ENCODE measurements around the gene ZNF629. TPM values are rescaled to one million over a fixed set of nuclear protein-coding genes. Genes with fewer than 3 reads are reported as not detected.

Gene ZNF629
- total RNA-seq, 1 donor from 2014 or later, result 29.7 TPM

DNA sequence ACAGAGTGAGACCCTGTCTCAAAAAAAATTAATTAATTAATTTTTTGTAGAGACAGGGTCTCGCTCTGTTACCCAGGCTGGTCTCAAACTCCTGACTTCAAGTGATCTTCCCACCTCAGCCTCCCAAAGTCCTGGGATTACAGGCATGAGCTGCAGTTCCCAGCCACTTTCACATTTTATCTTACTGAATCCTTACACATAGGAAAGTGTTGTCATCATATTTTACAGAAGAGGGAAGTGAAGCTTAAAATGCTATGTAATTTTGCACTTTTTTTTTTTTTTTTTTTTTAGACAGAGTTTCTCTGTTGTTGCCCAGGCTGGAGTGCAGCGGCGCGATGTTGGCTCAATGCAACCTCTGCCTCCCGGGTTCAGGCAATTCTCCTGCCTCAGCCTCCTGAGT lies 21.1 kb upstream of the ZNF629 start:
- Mint-ChIP-seq H3K27me3 (ENCODE audit: unreplicated experiment) (peaks cover 8% of the 10 kb centered on the region), H3K4me1 (ENCODE audit: unreplicated experiment) (peaks cover 8% of the 10 kb centered on the region), H3K4me3 (ENCODE audit: unreplicated experiment) (no peak overlapping the region)

GRCh38 chr16:30805370-30806169 lies 18.6 kb upstream of the ZNF629 start:
- H3K27me3 Mint-ChIP-seq (ENCODE audit: unreplicated experiment), result peaks cover 3% of the 10 kb centered on the region
- H3K4me3 Mint-ChIP-seq (ENCODE audit: unreplicated experiment), result peak overlapping the region; percentile 94
- TF ChIP-seq CTCF (IDR thresholded peaks at IDR 0.05; ENCODE audit: unreplicated experiment), result no peak
- no peaks in the 10 kb centered on the region for H3K9me3 Mint-ChIP-seq (ENCODE audit: unreplicated experiment)
- H3K36me3 Mint-ChIP-seq (ENCODE audit: low read depth, unreplicated experiment), result no peaks in the 10 kb centered on the region
- peak; percentile 77 for DNase-seq (ENCODE audit: low spot score)
- H3K27ac Mint-ChIP-seq (ENCODE audit: unreplicated experiment), result no peak overlapping the region
- H3K4me1 Mint-ChIP-seq (ENCODE audit: unreplicated experiment), result peaks cover 12% of the 10 kb centered on the region

More for the DNA sequence above, 21.1 kb upstream of the ZNF629 start:
- Mint-ChIP-seq H3K9me3 (ENCODE audit: unreplicated experiment) (no peaks in the 10 kb centered on the region), H3K36me3 (ENCODE audit: low read depth, unreplicated experiment) (no peaks in the 10 kb centered on the region), H3K27ac (ENCODE audit: unreplicated experiment) (no peak overlapping the region)
- no peak for TF ChIP-seq CTCF (IDR thresholded peaks at IDR 0.05; ENCODE audit: unreplicated experiment)
- no peak for DNase-seq (ENCODE audit: low spot score)

GRCh38 chr16:30805056-30805369 lies 18.0 kb upstream of the ZNF629 start:
- no peak overlapping the region for H3K27ac Mint-ChIP-seq (ENCODE audit: unreplicated experiment)
- no peak for DNase-seq (ENCODE audit: low spot score)
- H3K36me3 Mint-ChIP-seq (ENCODE audit: low read depth, unreplicated experiment), result no peaks in the 10 kb centered on the region
- H3K9me3 Mint-ChIP-seq (ENCODE audit: unreplicated experiment), result no peaks in the 10 kb centered on the region
- H3K4me3 Mint-ChIP-seq (ENCODE audit: unreplicated experiment), result peak overlapping the region; percentile 83
- peaks cover 4% of the 10 kb centered on the region for H3K27me3 Mint-ChIP-seq (ENCODE audit: unreplicated experiment)
- peaks cover 12% of the 10 kb centered on the region for H3K4me1 Mint-ChIP-seq (ENCODE audit: unreplicated experiment)
- TF ChIP-seq CTCF (IDR thresholded peaks at IDR 0.05; ENCODE audit: unreplicated experiment), result no peak

- H3K4me3 Mint-ChIP-seq (ENCODE audit: unreplicated experiment), result no peak overlapping the region
- H3K27me3 Mint-ChIP-seq (ENCODE audit: unreplicated experiment), result peaks cover 4% of the 10 kb centered on the region
These were observed 15.9 kb upstream of the ZNF629 start for GRCh38 chr16:30802936-30803335.

More at GRCh38 chr16:30802936-30803335, 15.9 kb upstream of the ZNF629 start:
- TF ChIP-seq CTCF (IDR thresholded peaks at IDR 0.05; ENCODE audit: unreplicated experiment), result no peak
- Mint-ChIP-seq H3K27ac (ENCODE audit: unreplicated experiment) (no peak overlapping the region), H3K36me3 (ENCODE audit: low read depth, unreplicated experiment) (no peaks in the 10 kb centered on the region), H3K4me1 (ENCODE audit: unreplicated experiment) (peaks cover 12% of the 10 kb centered on the region), H3K9me3 (ENCODE audit: unreplicated experiment) (no peaks in the 10 kb centered on the region)
- no peak for DNase-seq (ENCODE audit: low spot score)

Measured in endothelial cell (in vitro differentiated cells).